Activated CD4-positive, CD25-positive, alpha-beta regulatory T cell treated with anti-CD3 and anti-CD28 coated beads, Interleukin-2, amount 50 U/mL, for 72 hours (primary cell): Measurements from ENCODE around the gene APOD.

ENCODE experiments used
- DNase-seq: peaks from one replicate; pipeline ENCODE4 v3.0.0; 2021

Gene APOD

DNA sequence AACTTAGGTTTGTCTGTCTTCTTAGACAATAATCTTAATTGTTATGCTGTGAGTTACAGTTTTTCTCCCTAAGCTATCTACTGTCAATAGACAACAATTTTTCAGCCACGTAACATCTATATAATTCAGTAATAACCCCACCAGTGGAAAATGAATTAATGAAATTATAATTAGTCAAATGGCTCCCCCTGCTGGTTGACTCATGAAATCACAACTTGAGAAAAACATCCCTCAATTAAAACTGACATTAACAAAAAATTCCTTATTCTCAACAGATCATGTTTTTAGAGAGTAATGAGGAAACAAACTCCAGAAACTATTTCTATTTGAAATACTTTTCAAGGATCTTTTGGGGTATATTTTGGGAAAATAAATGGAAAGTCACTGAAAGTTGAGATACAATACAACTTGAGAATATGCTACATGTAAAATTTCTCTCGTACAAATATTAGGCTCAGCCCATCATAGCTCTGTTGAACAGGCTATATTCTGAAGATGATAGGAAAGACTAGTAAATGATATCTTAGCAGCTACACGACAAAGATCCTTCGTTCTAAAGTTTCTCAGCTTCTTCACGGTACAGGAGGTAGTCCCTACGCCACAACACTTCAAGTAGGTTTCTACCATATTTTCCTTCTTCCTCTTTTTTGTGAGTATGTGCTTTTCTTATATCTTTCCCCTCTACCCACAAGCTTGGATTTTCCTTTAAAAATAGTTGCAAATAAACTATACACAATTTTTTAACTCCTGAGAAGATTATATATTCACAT is 61.3 kb downstream of the APOD start:
- no peak for DNase-seq
